Activated CD4-positive, alpha-beta T cell treated with anti-CD3 and anti-CD28 coated beads, Interleukin-2, amount 50 U/mL, for 1 hour (primary cell): ENCODE results near the gene PTPN14.

ENCODE experiments used
- DNase-seq: peaks from one replicate; pipeline ENCODE4 v3.0.0-alpha.2; 2020

The PTPN14 gene

DNA sequence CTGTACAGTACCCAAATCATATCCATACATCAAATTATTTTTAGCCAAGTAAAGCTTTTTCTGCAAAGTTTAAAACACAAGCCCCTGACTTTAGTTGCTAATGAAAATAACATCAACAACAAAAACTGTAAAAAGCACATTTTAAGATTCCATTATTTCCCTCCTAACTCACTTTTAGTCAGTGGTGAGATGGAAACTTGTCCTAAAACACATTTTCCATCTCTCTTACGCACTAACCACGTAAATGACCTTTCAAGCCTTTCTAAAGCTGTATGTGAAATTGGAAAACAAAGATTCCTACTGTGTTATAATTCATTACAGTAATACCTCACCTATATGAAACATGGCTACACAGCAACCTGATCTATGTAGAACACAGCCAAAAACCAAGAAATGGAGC, 77.5 kb downstream of the PTPN14 start:
- no peak for DNase-seq

- no peak for DNase-seq
Observed at GRCh38 chr1:214473387-214473786, 78.0 kb downstream of the PTPN14 start.

GRCh38 chr1:214472364-214472763, 79.0 kb downstream of the PTPN14 start:
- no peak for DNase-seq

- no peak for DNase-seq
Observed at GRCh38 chr1:214471458-214471857, 79.9 kb downstream of the PTPN14 start.

- no peak for DNase-seq
Observed at GRCh38 chr1:214470132-214470531, 81.3 kb downstream of the PTPN14 start.

GRCh38 chr1:214469290-214469689, 82.1 kb downstream of the PTPN14 start:
- DNase-seq = no peak

DNA sequence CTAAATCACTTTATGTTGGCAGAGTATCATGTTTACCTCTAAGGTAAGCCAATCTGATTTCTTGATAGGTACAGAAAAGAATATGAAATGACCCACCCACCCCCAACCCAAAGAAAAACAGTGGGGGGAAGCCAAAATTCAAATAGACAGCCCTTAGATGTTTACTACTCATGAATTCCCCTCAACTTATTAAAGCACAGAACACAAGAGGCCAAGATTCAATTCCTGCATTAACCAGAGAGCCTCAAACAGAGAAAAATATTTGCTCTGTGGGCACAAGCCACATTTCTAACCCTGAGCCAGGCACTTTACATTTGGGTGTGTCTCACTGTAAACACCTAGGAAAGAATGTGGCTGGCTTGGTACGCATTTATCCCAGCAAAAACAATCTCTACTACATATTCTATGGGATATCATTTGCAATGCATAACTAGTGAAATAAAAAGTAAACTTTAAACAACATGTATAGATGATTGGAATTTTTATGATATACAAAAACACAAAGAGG, 84.3 kb downstream of the PTPN14 start:
- no peak for DNase-seq

GRCh38 chr1:214466403-214467077, 84.9 kb downstream of the PTPN14 start:
- no peak for DNase-seq

GRCh38 chr1:214464445-214465287, 86.7 kb downstream of the PTPN14 start:
- no peak for DNase-seq

- no peak for DNase-seq
Observed at GRCh38 chr1:214463596-214463995, 87.8 kb downstream of the PTPN14 start.

GRCh38 chr1:214462882-214463281, 88.5 kb downstream of the PTPN14 start:
- DNase-seq = no peak

GRCh38 chr1:214461305-214461704, 90.1 kb downstream of the PTPN14 start:
- DNase-seq = no peak

DNA sequence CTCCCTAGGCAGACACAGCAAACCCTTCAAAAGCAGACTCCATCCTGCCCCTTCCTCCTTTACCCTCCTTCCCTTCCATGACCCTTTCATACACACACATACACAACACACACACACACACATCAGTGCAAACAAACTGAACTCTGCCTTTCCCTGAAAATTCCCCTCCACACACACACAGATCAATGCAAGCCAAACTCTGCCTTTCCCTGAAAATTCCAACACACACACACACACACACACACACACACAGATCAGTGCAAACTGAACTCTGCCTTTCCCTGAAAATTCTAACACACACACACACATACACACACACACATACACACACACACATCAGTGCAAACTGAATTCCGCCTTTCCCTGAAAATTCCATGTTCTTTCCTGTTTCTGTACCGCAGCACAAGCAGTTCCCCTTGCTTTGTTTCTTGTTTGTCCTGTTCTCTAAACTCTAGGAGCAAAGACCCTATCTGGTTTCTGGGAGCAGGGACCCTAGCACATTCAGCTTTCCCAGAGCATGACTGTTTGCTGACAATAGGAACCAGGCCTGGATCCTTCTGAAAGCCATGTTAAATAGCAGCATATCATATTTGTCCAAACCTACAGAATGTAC, 91.0 kb downstream of the PTPN14 start:
- DNase-seq = no peak

DNA sequence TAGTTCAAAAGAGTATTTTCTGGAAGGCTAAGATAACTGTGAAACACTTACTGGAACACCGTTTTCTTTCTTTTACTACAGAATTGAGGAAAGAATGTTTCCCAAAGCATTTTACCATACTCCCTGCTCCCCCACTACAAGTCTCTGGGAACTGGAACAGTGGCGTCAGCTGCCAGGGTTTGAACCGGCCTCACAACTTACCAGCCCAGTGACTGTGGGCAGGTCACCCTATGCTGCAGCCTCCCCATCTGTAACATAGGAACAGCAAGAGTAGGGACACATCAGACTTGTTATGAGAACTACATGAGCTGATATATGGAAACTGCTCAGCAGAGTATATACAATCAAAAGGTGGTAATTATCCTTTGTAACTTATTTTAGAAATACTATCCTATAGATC, 91.5 kb downstream of the PTPN14 start:
- DNase-seq = no peak

GRCh38 chr1:214458541-214458940, 92.9 kb downstream of the PTPN14 start:
- DNase-seq = no peak

GRCh38 chr1:214455971-214456867, 95.2 kb downstream of the PTPN14 start:
- no peak for DNase-seq

- no peak for DNase-seq
Observed at GRCh38 chr1:214455479-214455878, 95.9 kb downstream of the PTPN14 start.

DNA sequence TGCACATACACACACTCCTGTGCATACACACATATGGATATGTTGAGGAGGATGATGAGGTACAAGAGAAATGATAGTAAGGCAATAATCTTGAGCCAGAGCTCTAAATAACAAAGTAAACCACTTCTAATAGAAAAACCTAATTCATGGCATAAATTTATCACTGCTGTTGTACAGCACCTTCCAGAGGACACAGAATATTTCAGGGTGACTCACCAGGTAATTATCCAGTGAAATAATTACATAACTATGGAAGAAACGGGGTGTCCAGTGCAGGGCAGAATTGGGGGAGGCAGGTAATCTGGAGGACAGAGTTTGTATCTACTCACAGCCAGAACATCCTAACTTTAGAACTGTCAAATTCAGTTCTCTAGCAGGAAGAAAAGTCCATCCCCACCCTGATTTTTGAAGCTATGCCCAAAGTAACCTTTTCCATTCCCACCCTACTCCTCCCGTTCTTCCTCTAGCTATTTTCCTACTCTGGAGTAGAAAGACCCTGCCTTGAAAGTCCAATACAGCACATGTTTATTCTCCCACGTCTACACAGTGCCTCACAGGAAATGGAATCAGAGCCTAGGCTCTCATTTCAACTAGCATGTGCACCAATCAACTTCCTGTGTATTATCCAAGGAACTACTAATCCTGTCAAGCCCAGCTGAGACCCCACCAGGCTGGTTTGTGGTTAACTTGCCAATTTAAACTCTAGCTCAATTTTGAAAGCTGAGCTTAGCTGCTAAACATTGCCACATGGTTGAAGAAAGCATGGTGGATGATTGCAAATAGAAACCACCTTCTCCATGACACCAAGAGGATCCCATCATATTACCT, 96.6 kb downstream of the PTPN14 start:
- DNase-seq = no peak

GRCh38 chr1:214453109-214453722, 98.2 kb downstream of the PTPN14 start:
- no peak for DNase-seq

GRCh38 chr1:214452152-214452784, 99.1 kb downstream of the PTPN14 start:
- no peak for DNase-seq

DNA sequence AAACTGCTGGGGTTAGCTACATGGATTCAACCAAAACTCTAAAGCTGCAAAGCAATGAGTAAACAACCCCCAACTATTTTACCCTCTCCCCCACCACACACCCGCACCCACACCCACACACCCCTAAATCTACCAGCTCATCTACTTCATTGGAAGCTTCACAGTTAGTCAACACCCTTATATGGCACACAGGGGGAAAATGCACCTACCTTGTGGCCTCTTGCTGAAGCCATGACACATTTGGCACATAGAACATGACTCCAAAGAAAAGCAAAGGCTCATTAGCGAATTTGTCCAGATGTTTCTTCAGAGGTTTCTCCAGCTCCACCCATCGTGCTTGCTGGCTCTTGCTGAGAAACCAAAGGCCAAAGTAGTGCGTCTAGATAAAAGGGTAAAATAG, 99.8 kb downstream of the PTPN14 start:
- no peak for DNase-seq
